8988T (cell line): ENCODE results near the gene WSB1.
"Not testable (repeated sequence)": the region's sequence is repeated elsewhere in the genome, so short reads cannot be mapped to it uniquely, and the experiment has no call there.

ENCODE experiments used
- DNase-seq: peaks from one replicate; pipeline ENCODE4 v3.0.0; 2011

WSB1 gene

DNA sequence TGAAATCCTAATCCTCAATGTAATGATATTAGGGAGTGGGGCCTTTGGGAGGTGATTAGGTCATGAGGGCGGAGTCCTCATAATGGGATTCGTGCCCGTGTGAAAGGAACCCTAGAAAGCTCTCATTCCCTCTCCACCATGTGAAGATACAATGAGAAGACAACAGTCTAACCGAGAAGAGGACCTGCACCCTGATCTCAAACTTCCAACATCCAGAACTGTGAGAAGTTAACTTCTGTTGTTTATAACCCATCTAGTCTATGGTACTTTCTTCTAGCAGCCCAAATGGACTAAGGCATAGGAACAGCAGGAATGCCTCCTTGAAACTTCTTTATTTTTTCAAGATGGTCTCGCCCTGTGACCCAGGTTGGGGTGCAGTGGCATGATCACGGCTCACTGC, 24.7 kb downstream of the WSB1 start:
- DNase-seq = no peak

- DNase-seq = no peak
Measured at GRCh38 chr17:27319541-27320221, 25.8 kb downstream of the WSB1 start.

DNA sequence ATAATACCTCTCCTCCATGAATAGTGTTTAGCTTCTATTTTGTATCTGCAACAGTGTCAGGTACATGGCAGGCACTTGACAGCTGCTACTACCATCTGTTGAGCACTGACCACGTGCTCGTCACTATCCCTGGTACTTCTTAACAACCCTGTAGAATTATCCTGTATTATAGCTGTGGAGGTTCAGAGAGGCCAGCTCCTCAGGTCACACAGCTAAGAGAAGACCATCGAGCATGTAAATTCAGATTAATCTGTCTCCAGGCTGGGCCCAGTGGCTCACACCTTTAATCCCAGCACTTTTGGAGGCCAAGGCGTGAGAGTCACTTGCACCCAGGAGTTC, 26.3 kb downstream of the WSB1 start:
- DNase-seq = no peak

- no peak for DNase-seq
Measured at GRCh38 chr17:27321372-27321771, 27.5 kb downstream of the WSB1 start.

- no peak for DNase-seq
Measured at GRCh38 chr17:27322026-27322425, 28.1 kb downstream of the WSB1 start.

DNA sequence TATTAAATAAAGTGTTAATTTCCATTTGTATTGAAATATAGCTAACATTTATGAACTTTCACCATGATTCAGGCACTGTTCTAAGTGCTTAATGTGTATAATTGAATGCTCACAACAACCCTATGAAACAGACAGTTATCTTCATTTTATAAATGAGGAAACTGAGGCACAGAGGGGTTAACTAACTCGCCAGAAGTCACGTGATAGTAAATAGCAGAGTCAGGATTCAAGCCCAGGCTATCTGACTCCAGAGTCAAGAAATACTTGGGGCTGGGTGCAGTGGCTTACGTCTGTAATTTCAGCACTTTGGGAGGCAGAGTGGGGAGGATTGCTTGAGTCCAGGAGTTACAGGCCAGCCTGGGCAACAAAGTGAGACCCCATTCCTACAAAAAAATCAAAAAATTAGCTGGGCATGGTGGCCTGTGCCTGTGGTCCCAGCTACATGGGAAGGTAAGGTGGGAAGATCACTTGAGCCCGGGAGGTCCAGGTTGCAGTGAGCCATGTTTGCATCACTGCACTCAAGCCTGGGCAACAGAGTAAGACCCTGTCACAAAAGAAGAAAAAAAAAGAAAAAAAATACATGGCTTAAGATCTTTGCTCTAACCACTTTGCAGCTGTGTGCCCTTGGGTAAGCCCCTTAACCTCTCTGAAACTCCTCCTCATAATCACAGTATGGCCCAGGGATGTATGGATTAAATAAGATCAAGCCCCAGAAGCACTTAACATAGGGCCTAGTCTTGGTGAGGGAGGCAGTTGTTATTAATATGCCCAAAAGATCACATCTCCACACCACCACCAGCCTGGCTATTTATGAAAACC, 29.0 kb downstream of the WSB1 start:
- no peak for DNase-seq

- DNase-seq = no peak
Measured at GRCh38 chr17:27323538-27324215, 29.8 kb downstream of the WSB1 start.

DNA sequence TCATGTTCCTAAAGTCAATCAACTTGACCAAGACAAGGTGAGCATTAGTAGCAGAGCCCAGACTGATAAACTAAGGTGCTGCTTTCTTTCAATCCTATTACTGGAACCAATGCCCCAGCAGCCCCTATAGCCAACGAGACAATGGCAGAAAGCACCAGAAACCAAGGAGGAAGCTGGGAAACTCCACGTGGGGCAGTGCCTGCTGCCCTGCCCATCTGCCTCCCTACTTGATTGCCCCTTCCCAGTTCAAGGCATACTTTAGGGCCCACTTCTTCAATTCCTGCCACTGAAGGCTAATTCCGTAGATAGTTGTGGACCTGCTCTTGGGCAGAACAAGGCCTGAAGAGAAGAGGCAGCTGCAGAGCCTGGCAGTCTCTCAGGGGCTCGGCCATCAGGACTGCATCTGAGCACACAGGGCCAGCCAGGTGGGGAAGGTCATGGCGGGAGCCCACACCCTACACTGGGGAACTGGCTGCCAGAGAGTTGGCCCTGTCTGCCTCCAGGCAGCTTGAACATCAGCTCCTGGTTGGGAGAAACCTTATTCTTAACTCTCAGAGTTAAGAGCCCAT, 30.9 kb downstream of the WSB1 start:
- DNase-seq = no peak

GRCh38 chr17:27326051-27326450, 32.1 kb downstream of the WSB1 start:
- no peak for DNase-seq

GRCh38 chr17:27326585-27326984, 32.7 kb downstream of the WSB1 start:
- no peak for DNase-seq

DNA sequence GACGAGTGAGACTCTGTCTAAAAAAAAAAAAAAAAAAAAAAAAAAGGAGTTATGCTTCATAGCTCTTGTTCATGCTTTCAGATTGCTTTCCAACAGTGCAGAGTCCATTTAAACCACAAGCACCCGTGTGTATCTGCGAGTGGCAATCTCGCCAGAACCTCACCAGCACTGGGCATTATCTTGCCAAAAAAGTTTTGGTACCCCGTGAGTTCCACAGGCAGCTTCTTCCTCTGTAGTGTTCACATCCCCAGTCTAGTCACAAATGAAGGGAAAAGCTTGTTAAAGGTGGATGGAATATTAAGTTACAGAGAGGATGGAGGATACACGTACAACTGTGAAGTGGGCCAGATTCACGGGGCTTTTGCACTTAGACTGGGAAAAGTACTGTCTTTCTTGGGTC, 33.5 kb downstream of the WSB1 start:
- no peak for DNase-seq

- no peak for DNase-seq
Measured at GRCh38 chr17:27327871-27328270, 34.0 kb downstream of the WSB1 start.

DNA sequence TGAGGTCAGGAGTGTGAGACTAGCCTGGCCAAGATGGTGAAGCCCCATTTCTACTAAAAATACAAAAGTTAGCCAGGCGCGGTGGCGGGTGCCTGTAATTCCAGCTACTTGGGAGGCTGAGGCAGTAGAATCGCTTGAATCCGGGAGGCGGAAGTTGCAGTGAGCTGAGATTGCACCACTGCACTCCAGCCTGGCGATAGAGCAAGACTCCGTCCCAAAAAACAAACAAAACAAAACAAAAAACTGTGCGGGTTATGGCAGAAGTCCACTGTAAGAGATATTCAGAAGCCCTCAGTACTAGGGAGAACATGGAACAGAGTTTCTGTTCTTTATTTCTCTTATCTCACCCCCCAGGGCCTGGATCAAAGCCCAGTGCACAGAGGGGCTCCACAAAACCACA, 34.8 kb downstream of the WSB1 start:
- DNase-seq = not testable (repeated sequence)

DNA sequence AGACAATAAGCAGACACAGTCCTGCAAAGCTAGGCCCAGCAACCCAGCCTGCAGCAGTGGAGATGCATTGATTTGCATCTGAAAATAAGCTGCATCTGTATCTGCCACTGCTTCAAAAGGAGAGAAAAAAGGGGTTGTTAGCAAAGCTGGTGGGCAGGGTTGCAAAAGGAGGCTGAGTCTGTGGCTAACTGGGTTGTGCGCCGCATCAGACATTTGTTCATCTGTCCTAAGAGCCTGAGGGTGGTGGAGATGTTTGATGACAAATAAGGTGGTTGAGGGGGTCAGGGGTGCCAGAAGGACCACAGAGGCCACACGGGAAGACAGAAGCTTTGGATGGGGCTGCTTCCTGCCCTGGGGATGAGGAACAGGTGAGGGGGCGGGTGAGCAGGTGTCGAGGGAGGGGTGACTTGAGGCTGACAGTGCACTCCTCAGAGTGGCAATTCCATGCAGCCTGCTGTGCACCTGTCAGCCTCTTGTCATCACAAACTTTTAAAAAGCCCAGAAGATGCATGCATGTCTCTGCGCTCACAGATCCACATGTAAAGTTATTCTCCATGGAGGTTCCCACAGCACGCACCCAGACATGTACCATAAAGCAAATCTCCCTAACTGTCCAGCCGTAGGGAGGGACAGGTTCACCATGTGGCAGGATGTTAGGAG, 35.4 kb downstream of the WSB1 start:
- no peak for DNase-seq

GRCh38 chr17:27332047-27332393, 38.1 kb downstream of the WSB1 start:
- no peak for DNase-seq

DNA sequence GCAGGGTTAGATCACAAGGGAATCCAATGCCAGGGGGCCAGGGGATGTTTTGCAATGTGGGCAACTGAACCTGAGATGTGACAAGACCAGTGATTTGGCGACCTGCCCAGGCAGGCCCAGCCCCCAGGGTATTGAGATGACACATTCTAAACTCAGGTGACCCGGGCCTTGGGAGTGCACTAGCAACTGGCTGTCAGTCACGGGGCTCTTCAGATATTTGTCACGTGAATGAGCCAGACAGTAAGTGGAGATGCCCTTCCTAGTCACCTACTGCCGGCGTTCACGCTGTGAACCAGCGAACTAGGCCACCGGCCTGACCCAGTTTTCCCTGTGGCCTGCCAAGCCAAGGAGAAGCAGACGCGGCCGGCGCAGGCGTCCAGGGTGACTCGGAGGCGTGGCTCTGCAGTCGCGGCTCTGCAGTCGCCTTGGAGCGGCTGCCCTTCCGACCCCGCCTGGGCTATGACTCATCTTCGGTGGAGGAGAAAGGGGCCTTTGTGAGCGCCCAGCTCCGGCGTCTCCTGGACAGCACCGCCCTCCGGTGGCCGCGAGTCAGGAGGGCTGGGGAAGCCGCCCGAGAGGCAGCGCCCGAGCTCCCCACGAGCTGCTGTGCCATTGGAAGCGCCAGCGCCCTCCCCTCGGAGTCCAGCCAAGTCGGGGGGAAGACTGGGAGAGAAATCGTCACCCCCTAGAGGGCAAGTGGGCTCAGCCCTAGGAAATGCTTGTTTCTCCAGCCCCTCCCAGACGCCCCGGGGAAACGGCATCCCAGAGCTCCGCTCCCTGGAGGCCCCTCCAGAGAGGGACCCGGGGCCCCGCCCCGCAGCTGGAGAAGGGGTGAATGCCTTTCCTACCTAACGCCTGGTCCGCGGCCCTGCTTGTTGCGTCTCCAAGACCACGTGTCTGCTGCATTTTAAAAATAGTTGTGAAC, 38.8 kb downstream of the WSB1 start:
- DNase-seq = peak; percentile 89

GRCh38 chr17:27333410-27333980, 39.6 kb downstream of the WSB1 start:
- DNase-seq = no peak

DNA sequence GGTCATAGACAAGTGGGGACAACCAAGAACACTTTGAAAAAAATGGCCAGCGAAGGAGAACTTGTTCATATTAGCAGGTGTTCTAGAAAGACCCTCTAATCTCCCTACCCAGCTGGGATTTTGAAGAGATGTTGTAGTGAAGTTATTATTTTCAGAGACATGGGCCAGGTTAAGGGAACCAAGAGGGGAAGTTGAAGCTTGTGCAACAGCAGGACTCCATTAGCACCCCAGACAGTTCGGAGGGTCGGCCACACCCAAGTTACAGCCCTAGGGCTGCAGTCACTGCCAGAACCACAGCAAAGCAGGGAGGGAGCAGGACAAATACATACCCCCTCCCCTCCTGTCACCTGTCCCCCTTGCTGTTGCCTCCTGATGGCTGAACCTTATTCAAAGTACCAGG, 42.3 kb downstream of the WSB1 start:
- no peak for DNase-seq

- DNase-seq = no peak
Measured at GRCh38 chr17:27338536-27338985, 44.6 kb downstream of the WSB1 start.

- DNase-seq = no peak
Measured at GRCh38 chr17:27339198-27339835, 45.4 kb downstream of the WSB1 start.
